HL-60 (cell line): Measurements from ENCODE around the gene PTX3.

Source experiments
- DNase-seq, 2 experiments: peaks; one replicate each; pipeline ENCODE4 v3.0.0-alpha.2; 2010 to 2020; ENCODE audit warnings: low read depth in 1 of 2, low spot score in 1 of 2
- H3K27ac ChIP-seq: fragments of 250-450 bp; sonication (Bioruptor Pico); replicated peaks from 2 replicates; pipeline ENCODE4 v1.5.1; 2020; ENCODE audit warnings: mild to moderate bottlenecking, moderate library complexity
- H3K27me3 ChIP-seq: fragments of 250-450 bp; sonication (Bioruptor Pico); 2 replicates; pipeline ENCODE4 v1.5.1; 2021; ENCODE audit warnings: mild to moderate bottlenecking, moderate library complexity; ENCODE audit not compliant: insufficient read depth, poor library complexity, severe bottlenecking
- H3K4me3 ChIP-seq: replicated peaks from 2 replicates; pipeline ENCODE4 v1.5.1; 2011; ENCODE audit warnings: mild to moderate bottlenecking, control low read depth, low read length; ENCODE audit not compliant: insufficient read depth
- CTCF ChIP-seq: IDR thresholded peaks from one replicate; pipeline ENCODE4 v1.5.1; 2011; ENCODE audit warnings: low read length, control low read depth, inconsistent platforms; ENCODE audit not compliant: insufficient read depth
- GABPA ChIP-seq: IDR thresholded peaks from 2 replicates; pipeline ENCODE4 v1.6.1; 2012; ENCODE audit warnings: low read depth
- POLR2AphosphoS5 ChIP-seq: IDR thresholded peaks from 2 replicates; pipeline ENCODE4 v1.6.1; 2012; ENCODE audit warnings: low read depth
- SPI1 ChIP-seq: IDR thresholded peaks from 2 replicates; pipeline ENCODE4 v1.6.1; 2012; ENCODE audit warnings: low read depth, mild to moderate bottlenecking, borderline replicate concordance
- TF ChIP-seq, protein P1 (sequence below): IDR thresholded peaks from 2 replicates; pipeline ENCODE4 v1.6.1; 2012; ENCODE audit warnings: low read depth; ENCODE audit not compliant: insufficient replicate concordance

PTX3 gene

GRCh38 chr3:157491136-157491535 is 54.5 kb downstream of the PTX3 start:
- Histone ChIP-seq H3K27ac (no peak overlapping the region), H3K27me3 (no peaks in the 10 kb centered on the region), H3K4me3 (no peak overlapping the region)
- TF ChIP-seq SPI1 (no peak), GABPA (no peak), POLR2AphosphoS5 (no peak), CTCF (no peak)
- TF ChIP-seq, protein P1, sequence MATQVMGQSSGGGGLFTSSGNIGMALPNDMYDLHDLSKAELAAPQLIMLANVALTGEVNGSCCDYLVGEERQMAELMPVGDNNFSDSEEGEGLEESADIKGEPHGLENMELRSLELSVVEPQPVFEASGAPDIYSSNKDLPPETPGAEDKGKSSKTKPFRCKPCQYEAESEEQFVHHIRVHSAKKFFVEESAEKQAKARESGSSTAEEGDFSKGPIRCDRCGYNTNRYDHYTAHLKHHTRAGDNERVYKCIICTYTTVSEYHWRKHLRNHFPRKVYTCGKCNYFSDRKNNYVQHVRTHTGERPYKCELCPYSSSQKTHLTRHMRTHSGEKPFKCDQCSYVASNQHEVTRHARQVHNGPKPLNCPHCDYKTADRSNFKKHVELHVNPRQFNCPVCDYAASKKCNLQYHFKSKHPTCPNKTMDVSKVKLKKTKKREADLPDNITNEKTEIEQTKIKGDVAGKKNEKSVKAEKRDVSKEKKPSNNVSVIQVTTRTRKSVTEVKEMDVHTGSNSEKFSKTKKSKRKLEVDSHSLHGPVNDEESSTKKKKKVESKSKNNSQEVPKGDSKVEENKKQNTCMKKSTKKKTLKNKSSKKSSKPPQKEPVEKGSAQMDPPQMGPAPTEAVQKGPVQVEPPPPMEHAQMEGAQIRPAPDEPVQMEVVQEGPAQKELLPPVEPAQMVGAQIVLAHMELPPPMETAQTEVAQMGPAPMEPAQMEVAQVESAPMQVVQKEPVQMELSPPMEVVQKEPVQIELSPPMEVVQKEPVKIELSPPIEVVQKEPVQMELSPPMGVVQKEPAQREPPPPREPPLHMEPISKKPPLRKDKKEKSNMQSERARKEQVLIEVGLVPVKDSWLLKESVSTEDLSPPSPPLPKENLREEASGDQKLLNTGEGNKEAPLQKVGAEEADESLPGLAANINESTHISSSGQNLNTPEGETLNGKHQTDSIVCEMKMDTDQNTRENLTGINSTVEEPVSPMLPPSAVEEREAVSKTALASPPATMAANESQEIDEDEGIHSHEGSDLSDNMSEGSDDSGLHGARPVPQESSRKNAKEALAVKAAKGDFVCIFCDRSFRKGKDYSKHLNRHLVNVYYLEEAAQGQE: no peak
- no peak for DNase-seq
